ENCODE results near the gene PPP1R3D.
"Not testable (repeated sequence)": the region's sequence is repeated elsewhere in the genome, so short reads cannot be mapped to it uniquely, and the experiment has no call there.

Gene PPP1R3D

GRCh38 chr20:59902470-59902869 lies 37.6 kb downstream of the PPP1R3D start:
- TF ChIP-seq Cebpa-rat (IDR thresholded peaks at IDR 0.05), result no peak
- peaks cover 32% of the 10 kb centered on the region for H3K36me3 ChIP-seq

GRCh38 chr20:59895908-59896307 lies 44.2 kb downstream of the PPP1R3D start:
- no peak overlapping the region for H3K4me3 ChIP-seq
- H3K4me2 ChIP-seq, result no peak overlapping the region
- no peaks in the 10 kb centered on the region for H3K4me1 ChIP-seq
- peaks cover 13% of the 10 kb centered on the region for H4K20me1 ChIP-seq
- H3K36me3 ChIP-seq, result peaks cover 52% of the 10 kb centered on the region
- H3K9ac ChIP-seq, result no peak overlapping the region
- no peaks in the 10 kb centered on the region for H3K27me3 ChIP-seq
- no peak overlapping the region for H3K27ac ChIP-seq
- no peaks in the 10 kb centered on the region for H3K9me3 ChIP-seq
- TF ChIP-seq Cebpa-rat (IDR thresholded peaks at IDR 0.05), result no peak

More at GRCh38 chr20:59902470-59902869, 37.6 kb downstream of the PPP1R3D start:
- H3K4me2 ChIP-seq, result no peak overlapping the region
- H3K4me1 ChIP-seq, result no peaks in the 10 kb centered on the region
- no peak overlapping the region for H3K4me3 ChIP-seq
- no peaks in the 10 kb centered on the region for H3K27me3 ChIP-seq
- H3K9ac ChIP-seq, result no peak overlapping the region
- H3K27ac ChIP-seq, result no peak overlapping the region
- no peaks in the 10 kb centered on the region for H3K9me3 ChIP-seq
- H4K20me1 ChIP-seq, result no peaks in the 10 kb centered on the region

- peaks cover 14% of the 10 kb centered on the region for H4K20me1 ChIP-seq
- H3K4me1 ChIP-seq, result no peaks in the 10 kb centered on the region
- no peak overlapping the region for H3K9ac ChIP-seq
- no peaks in the 10 kb centered on the region for H3K27me3 ChIP-seq
- no peaks in the 10 kb centered on the region for H3K9me3 ChIP-seq
- peaks cover 59% of the 10 kb centered on the region for H3K36me3 ChIP-seq
- no peak overlapping the region for H3K4me2 ChIP-seq
- TF ChIP-seq Cebpa-rat (IDR thresholded peaks at IDR 0.05), result no peak
- H3K27ac ChIP-seq, result no peak overlapping the region
- H3K4me3 ChIP-seq, result no peak overlapping the region
Measured at GRCh38 chr20:59891581-59891980, 48.5 kb downstream of the PPP1R3D start.

GRCh38 chr20:59890035-59890434 lies 50.1 kb downstream of the PPP1R3D start:
- not testable (repeated sequence) for H3K4me2 ChIP-seq, H3K27ac ChIP-seq, H3K27me3 ChIP-seq, H3K4me3 ChIP-seq, H3K9me3 ChIP-seq, H3K9ac ChIP-seq, H3K4me1 ChIP-seq
- H4K20me1 ChIP-seq, result peaks cover 14% of the 10 kb centered on the region
- peaks cover 64% of the 10 kb centered on the region for H3K36me3 ChIP-seq

- no peak overlapping the region for H3K9ac ChIP-seq
- TF ChIP-seq Cebpa-rat (IDR thresholded peaks at IDR 0.05), result no peak
- no peaks in the 10 kb centered on the region for H3K27me3 ChIP-seq
- H3K4me2 ChIP-seq, result no peak overlapping the region
- H3K9me3 ChIP-seq, result no peaks in the 10 kb centered on the region
- H3K36me3 ChIP-seq, result peaks cover 62% of the 10 kb centered on the region
- no peaks in the 10 kb centered on the region for H3K4me1 ChIP-seq
- H3K27ac ChIP-seq, result no peak overlapping the region
- no peak overlapping the region for H3K4me3 ChIP-seq
- peaks cover 14% of the 10 kb centered on the region for H4K20me1 ChIP-seq
Measured at GRCh38 chr20:59888050-59888449, 52.1 kb downstream of the PPP1R3D start.
